Measurements from ENCODE around the gene KCNMA1. TPM values are rescaled to one million over a fixed set of nuclear protein-coding genes. Genes with fewer than 3 reads are reported as not detected.

KCNMA1 gene
- total and polyA plus RNA-seq, 3 donors from 2014 or later: 13.6 to 36.1 (median 24.7) TPM

- DNase-seq: no peak
- no peaks in the 10 kb centered on the region for H3K4me1 ChIP-seq
- H3K4me3 ChIP-seq: no peak overlapping the region
- no peaks in the 10 kb centered on the region for H3K9me3 ChIP-seq
- no peak overlapping the region for H3K27ac ChIP-seq
- H3K27me3 ChIP-seq: no peaks in the 10 kb centered on the region
- 38 to 52% methylated on average over 5 of the region's 5 CpGs for WGBS, 2 donors
- intact Hi-C loops (cut with DNase I; ENCODE audit: low total_unique reads): no loop called here
- no peak for TF ChIP-seq CTCF (IDR thresholded peaks at IDR 0.05)
- no peak for TF ChIP-seq POLR2A (IDR thresholded peaks at IDR 0.05)
- H3K36me3 ChIP-seq (ENCODE audit: low read depth, missing control alignments): no peaks in the 10 kb centered on the region
These were observed 744.7 kb downstream of the KCNMA1 start for GRCh38 chr10:76892766-76893479.

GRCh38 chr10:76887223-76888010 is 750.2 kb downstream of the KCNMA1 start:
- TF ChIP-seq POLR2A (IDR thresholded peaks at IDR 0.05) (no peak), CTCF (IDR thresholded peaks at IDR 0.05) (no peak)
- H3K27ac ChIP-seq: no peak overlapping the region
- no peaks in the 10 kb centered on the region for H3K36me3 ChIP-seq (ENCODE audit: low read depth, missing control alignments)
- H3K9me3 ChIP-seq: no peaks in the 10 kb centered on the region
- intact Hi-C loops (cut with DNase I; ENCODE audit: low total_unique reads): no loop called here
- H3K4me1 ChIP-seq: no peaks in the 10 kb centered on the region
- DNase-seq: no peak
- H3K27me3 ChIP-seq: no peaks in the 10 kb centered on the region
- WGBS, 2 donors: 92 to 93% methylated on average over 19 of the region's 19 CpGs
- no peak overlapping the region for H3K4me3 ChIP-seq

GRCh38 chr10:76885816-76886215 is 751.8 kb downstream of the KCNMA1 start:
- H3K27ac ChIP-seq: no peak overlapping the region
- intact Hi-C loops (cut with DNase I; ENCODE audit: low total_unique reads): no loop called here
- 43 to 65% methylated on average over 4 of the region's 4 CpGs for WGBS, 2 donors
- no peak for TF ChIP-seq CTCF (IDR thresholded peaks at IDR 0.05)
- no peak for TF ChIP-seq POLR2A (IDR thresholded peaks at IDR 0.05)
- H3K36me3 ChIP-seq (ENCODE audit: low read depth, missing control alignments): no peaks in the 10 kb centered on the region
- no peaks in the 10 kb centered on the region for H3K4me1 ChIP-seq
- H3K27me3 ChIP-seq: no peaks in the 10 kb centered on the region
- no peak overlapping the region for H3K4me3 ChIP-seq
- no peaks in the 10 kb centered on the region for H3K9me3 ChIP-seq
- no peak for DNase-seq

- no peaks in the 10 kb centered on the region for H3K36me3 ChIP-seq (ENCODE audit: low read depth, missing control alignments)
- DNase-seq: no peak
- 89 to 98% methylated on average over 4 of the region's 4 CpGs for WGBS, 2 donors
- no peaks in the 10 kb centered on the region for H3K27me3 ChIP-seq
- no peaks in the 10 kb centered on the region for H3K9me3 ChIP-seq
- no peak overlapping the region for H3K27ac ChIP-seq
- intact Hi-C loops (cut with DNase I; ENCODE audit: low total_unique reads): no loop called here
- no peak for TF ChIP-seq POLR2A (IDR thresholded peaks at IDR 0.05)
- no peak for TF ChIP-seq CTCF (IDR thresholded peaks at IDR 0.05)
- H3K4me3 ChIP-seq: no peak overlapping the region
- H3K4me1 ChIP-seq: no peaks in the 10 kb centered on the region
These were observed 752.8 kb downstream of the KCNMA1 start for GRCh38 chr10:76884673-76885275.
